ENCODE data around the gene UNK. TPM values are rescaled to one million over a fixed set of nuclear protein-coding genes. Genes with fewer than 3 reads are reported as not detected.

Gene UNK
- total and polyA plus RNA-seq, 2 experiments from 2014 or later = 35.9 to 37.8 TPM

DNA sequence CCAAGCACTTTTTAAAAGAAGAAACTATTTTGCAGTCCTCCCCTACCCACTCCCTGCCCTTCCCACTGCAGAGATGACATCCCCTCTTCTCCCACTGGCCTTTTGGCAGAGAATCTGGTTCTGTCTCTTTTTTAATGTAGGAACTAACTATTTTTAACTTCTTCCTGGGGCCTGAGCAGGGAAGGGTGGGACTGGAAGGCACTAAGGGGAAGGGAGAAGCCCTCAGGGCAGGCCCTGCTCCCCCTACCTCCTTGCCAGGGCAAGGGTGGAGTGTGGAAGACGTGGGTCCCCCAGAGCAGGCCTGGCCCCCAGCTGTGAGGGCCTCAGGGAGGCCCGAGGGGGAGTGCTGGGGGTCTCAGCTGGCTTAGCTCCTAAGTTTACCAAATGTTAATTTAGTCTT, 40.1 kb downstream of the UNK start:
- no peak for DNase-seq (ENCODE audit: low read depth in 1 of 2, low spot score in 1 of 2)
- peaks cover 6% of the 10 kb centered on the region for H3K4me1 ChIP-seq (ENCODE audit: low read depth)
- TF ChIP-seq, protein P1, sequence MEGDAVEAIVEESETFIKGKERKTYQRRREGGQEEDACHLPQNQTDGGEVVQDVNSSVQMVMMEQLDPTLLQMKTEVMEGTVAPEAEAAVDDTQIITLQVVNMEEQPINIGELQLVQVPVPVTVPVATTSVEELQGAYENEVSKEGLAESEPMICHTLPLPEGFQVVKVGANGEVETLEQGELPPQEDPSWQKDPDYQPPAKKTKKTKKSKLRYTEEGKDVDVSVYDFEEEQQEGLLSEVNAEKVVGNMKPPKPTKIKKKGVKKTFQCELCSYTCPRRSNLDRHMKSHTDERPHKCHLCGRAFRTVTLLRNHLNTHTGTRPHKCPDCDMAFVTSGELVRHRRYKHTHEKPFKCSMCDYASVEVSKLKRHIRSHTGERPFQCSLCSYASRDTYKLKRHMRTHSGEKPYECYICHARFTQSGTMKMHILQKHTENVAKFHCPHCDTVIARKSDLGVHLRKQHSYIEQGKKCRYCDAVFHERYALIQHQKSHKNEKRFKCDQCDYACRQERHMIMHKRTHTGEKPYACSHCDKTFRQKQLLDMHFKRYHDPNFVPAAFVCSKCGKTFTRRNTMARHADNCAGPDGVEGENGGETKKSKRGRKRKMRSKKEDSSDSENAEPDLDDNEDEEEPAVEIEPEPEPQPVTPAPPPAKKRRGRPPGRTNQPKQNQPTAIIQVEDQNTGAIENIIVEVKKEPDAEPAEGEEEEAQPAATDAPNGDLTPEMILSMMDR (IDR thresholded peaks at IDR 0.05; ENCODE audit: low read depth, low read length) = no peak
- H3K27ac ChIP-seq = peak overlapping the region; percentile 82
- no peak overlapping the region for H3K4me3 ChIP-seq
- no peaks in the 10 kb centered on the region for H3K27me3 ChIP-seq
- peaks cover 22% of the 10 kb centered on the region for H3K36me3 ChIP-seq
- H3K9me3 ChIP-seq (ENCODE audit: low read depth) = no peaks in the 10 kb centered on the region

DNA sequence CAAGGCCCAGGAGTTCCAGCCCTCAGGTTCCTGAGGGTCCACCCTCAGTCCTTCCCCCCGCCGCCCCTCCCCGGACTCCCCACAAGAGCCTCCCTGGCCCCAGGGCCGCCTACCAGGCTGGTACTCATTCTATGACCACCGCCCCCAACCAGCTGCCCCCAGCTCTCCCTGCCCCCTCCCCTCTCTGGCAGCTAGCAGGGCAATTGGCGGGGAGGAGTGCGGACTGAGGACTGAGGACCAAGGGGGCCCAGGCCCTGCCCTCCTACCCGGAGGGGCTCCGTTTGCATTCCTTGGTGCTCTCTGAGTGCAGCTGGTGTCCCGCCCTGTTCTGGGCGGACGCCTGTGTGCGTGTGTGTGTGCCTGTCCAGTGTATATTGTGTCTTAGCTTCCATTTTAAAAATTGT, 40.5 kb downstream of the UNK start:
- Histone ChIP-seq H3K4me3 (no peak overlapping the region), H3K36me3 (peaks cover 17% of the 10 kb centered on the region), H3K27me3 (no peaks in the 10 kb centered on the region), H3K9me3 (ENCODE audit: low read depth) (no peaks in the 10 kb centered on the region), H3K27ac (peak overlapping the region; percentile 82), H3K4me1 (ENCODE audit: low read depth) (peaks cover 6% of the 10 kb centered on the region)
- DNase-seq (ENCODE audit: low read depth in 1 of 2, low spot score in 1 of 2) = no peak
- TF ChIP-seq, protein P1 (IDR thresholded peaks at IDR 0.05; ENCODE audit: low read depth, low read length) = no peak

DNA sequence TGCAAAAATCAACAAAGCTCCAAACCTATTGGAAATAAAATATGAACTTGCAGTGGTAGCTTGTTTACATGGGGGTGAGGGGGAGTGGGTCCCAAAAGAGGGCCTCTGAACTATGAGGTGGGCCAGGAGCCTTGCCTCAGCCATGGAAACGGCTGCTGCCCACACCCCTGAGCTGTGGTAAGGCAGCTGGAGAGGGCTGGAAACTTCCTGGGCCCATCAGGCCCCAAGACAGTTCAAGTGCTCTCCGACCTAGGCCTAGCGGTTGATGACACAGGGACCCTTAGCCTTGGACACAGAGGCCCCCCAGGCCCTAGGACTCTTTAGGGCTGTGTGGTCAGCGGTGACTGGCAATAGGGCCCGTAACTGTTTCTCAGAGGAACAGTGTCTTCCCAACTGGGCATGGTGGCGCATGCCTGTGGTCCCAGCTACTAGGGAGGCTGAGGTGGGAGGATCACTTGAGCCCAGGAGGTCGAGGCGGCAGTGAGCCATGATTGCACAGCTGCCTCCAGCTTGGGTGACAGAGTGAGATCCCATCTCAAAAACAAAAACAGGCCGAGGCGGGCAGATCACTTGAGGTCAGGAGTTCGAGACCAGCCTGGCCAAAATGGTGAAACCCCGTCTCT, 41.3 kb downstream of the UNK start:
- no peaks in the 10 kb centered on the region for H3K27me3 ChIP-seq
- H3K27ac ChIP-seq = peak overlapping the region; percentile 82
- TF ChIP-seq, protein P1 (IDR thresholded peaks at IDR 0.05; ENCODE audit: low read depth, low read length) = no peak
- H3K36me3 ChIP-seq = peaks cover 10% of the 10 kb centered on the region
- H3K4me1 ChIP-seq (ENCODE audit: low read depth) = peaks cover 6% of the 10 kb centered on the region
- H3K9me3 ChIP-seq (ENCODE audit: low read depth) = no peaks in the 10 kb centered on the region
- DNase-seq (ENCODE audit: low read depth in 1 of 2, low spot score in 1 of 2) = no peak
- no peak overlapping the region for H3K4me3 ChIP-seq

DNA sequence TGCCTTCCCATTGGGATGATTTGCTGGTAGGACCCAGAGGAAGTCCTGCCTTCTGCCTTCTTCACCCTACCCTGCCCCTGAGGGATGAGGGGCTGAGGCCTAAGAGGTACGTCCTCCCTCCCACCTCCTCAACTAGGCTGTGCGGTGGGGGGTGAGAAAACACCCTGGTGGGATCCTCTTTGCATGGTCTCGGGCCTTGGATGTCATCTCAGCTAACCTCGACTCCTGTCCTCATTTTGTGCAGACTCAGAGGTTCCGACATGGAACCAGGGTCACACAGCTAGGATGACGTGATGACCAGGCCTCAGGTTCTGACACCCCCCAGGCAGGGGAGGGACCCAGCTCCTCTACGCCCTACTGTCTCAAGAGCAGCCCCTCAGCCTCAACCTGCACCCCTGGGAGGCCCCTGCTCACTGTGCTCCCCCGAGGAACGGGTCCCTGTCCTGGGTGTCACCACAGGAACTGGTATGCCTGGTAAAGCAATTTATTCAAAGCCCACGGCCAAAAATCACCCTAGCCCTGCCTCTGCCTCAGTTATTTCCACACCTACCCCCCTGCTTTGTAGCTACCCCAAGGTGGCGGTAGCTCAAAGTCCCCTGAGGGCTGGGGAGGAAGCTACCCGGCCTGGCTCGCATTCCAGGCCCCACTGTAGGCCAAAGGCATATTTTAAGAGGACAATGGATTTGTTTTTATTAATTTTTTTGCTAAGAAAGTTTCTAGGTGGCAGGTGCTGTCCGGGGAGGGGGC, 42.1 kb downstream of the UNK start:
- TF ChIP-seq, protein P1 (IDR thresholded peaks at IDR 0.05; ENCODE audit: low read depth, low read length) = no peak
- H3K27ac ChIP-seq = peak overlapping the region; percentile 78
- peaks cover 6% of the 10 kb centered on the region for H3K36me3 ChIP-seq
- H3K27me3 ChIP-seq = no peaks in the 10 kb centered on the region
- no peak for DNase-seq (ENCODE audit: low read depth in 1 of 2, low spot score in 1 of 2)
- no peak overlapping the region for H3K4me3 ChIP-seq
- H3K4me1 ChIP-seq (ENCODE audit: low read depth) = peaks cover 6% of the 10 kb centered on the region
- H3K9me3 ChIP-seq (ENCODE audit: low read depth) = no peaks in the 10 kb centered on the region

- Histone ChIP-seq H3K27ac (peak overlapping the region; percentile 78), H3K27me3 (no peaks in the 10 kb centered on the region), H3K4me1 (ENCODE audit: low read depth) (peaks cover 13% of the 10 kb centered on the region), H3K4me3 (no peak overlapping the region), H3K9me3 (ENCODE audit: low read depth) (no peaks in the 10 kb centered on the region), H3K36me3 (peaks cover 6% of the 10 kb centered on the region)
- TF ChIP-seq, protein P1 (IDR thresholded peaks at IDR 0.05; ENCODE audit: low read depth, low read length) = peak; percentile 82
- peak; percentile 69 to 81 for DNase-seq (ENCODE audit: low read depth in 1 of 2, low spot score in 1 of 2)
These were observed 42.9 kb downstream of the UNK start for GRCh38 chr17:75827308-75828075.
